H9 (cell line): ENCODE data around the gene SLC24A3. TPM values are rescaled to one million over a fixed set of nuclear protein-coding genes. Genes with fewer than 3 reads are reported as not detected.

ENCODE experiments used
- DNase-seq: peaks from one replicate; pipeline ENCODE4 v3.0.0-alpha.2; 2017
- H2AFZ ChIP-seq: one replicate; pipeline ENCODE4 v1.6.1; 2013; ENCODE audit warnings: mild to moderate bottlenecking, low read length, control low read depth, moderate library complexity
- H2AK5ac ChIP-seq: 2 replicates; pipeline ENCODE4 v1.6.1; 2013; ENCODE audit warnings: low read length, control low read depth, mixed read lengths; ENCODE audit not compliant: insufficient read length
- H2BK120ac ChIP-seq: one replicate; pipeline ENCODE4 v1.6.1; 2013; ENCODE audit warnings: low read depth, mild to moderate bottlenecking, low read length, control low read depth, inconsistent platforms; ENCODE audit not compliant: poor library complexity, severe bottlenecking
- H2BK12ac ChIP-seq: 2 replicates; pipeline ENCODE4 v1.6.1; 2013; ENCODE audit warnings: low read length, control low read depth, mixed read lengths, low read depth; ENCODE audit not compliant: insufficient read length
- H2BK15ac ChIP-seq: 2 replicates; pipeline ENCODE4 v1.6.1; 2013; ENCODE audit warnings: low read depth, low read length, control low read depth
- H2BK20ac ChIP-seq: one replicate; pipeline ENCODE4 v1.6.1; 2013; ENCODE audit warnings: low read depth, mild to moderate bottlenecking, low read length, control low read depth, inconsistent platforms; ENCODE audit not compliant: poor library complexity, severe bottlenecking
- H2BK5ac ChIP-seq: 2 replicates; pipeline ENCODE4 v1.6.1; 2013; ENCODE audit warnings: low read length, control low read depth, mixed read lengths; ENCODE audit not compliant: insufficient read length
- H3K14ac ChIP-seq: 2 replicates; pipeline ENCODE4 v1.6.1; 2013; ENCODE audit warnings: low read length, control low read depth; ENCODE audit not compliant: insufficient read depth
- H3K18ac ChIP-seq: 2 replicates; pipeline ENCODE4 v1.6.1; 2013; ENCODE audit warnings: low read depth, mild to moderate bottlenecking, mixed read lengths, low read length, control low read depth; ENCODE audit not compliant: insufficient read length
- H3K23ac ChIP-seq: 2 replicates; pipeline ENCODE4 v1.6.1; 2013; ENCODE audit warnings: low read length, control low read depth, mixed read lengths, low read depth; ENCODE audit not compliant: insufficient read length
- H3K23me2 ChIP-seq: 2 replicates; pipeline ENCODE4 v1.6.1; 2013; ENCODE audit warnings: low read depth, mild to moderate bottlenecking, mixed read lengths, low read length, control low read depth; ENCODE audit not compliant: insufficient read length, poor library complexity, severe bottlenecking
- H3K27ac ChIP-seq: 2 replicates; pipeline ENCODE4 v1.5.1; 2013; ENCODE audit warnings: low read length, control low read depth, mixed read lengths, low read depth; ENCODE audit not compliant: insufficient read length
- H3K27me3 ChIP-seq: 2 replicates; pipeline ENCODE4 v1.6.1; 2013; ENCODE audit warnings: low read length, control low read depth, inconsistent platforms; ENCODE audit not compliant: insufficient read depth
- H3K4ac ChIP-seq: 2 replicates; pipeline ENCODE4 v1.6.1; 2013; ENCODE audit warnings: low read depth, mild to moderate bottlenecking, control low read depth, inconsistent platforms, low read length, moderate library complexity
- H3K4me1 ChIP-seq: 2 replicates; pipeline ENCODE4 v1.6.1; 2013; ENCODE audit warnings: low read length, control low read depth, inconsistent platforms; ENCODE audit not compliant: insufficient read depth
- H3K4me2 ChIP-seq: 2 replicates; pipeline ENCODE4 v1.6.1; 2013; ENCODE audit warnings: low read length, control low read depth, mixed read lengths; ENCODE audit not compliant: insufficient read length, insufficient read depth
- H3K56ac ChIP-seq: 2 replicates; pipeline ENCODE4 v1.6.1; 2013; ENCODE audit warnings: low read depth, mild to moderate bottlenecking, mixed read lengths, low read length, control low read depth; ENCODE audit not compliant: insufficient read length
- H3K79me1 ChIP-seq: 2 replicates; pipeline ENCODE4 v1.6.1; 2013; ENCODE audit warnings: low read depth, mild to moderate bottlenecking, moderate library complexity, low read length, control low read depth, inconsistent platforms; ENCODE audit not compliant: insufficient read depth, poor library complexity, severe bottlenecking
- H3K79me2 ChIP-seq: 2 replicates; pipeline ENCODE4 v1.6.1; 2013; ENCODE audit warnings: low read length, control low read depth, inconsistent platforms; ENCODE audit not compliant: insufficient read depth
- H3K9ac ChIP-seq: 2 replicates; pipeline ENCODE4 v1.6.1; 2013; ENCODE audit warnings: low read length, control low read depth, mixed read lengths; ENCODE audit not compliant: insufficient read length; ENCODE audit errors: extremely low read depth
- H3K9me3 ChIP-seq: one replicate; pipeline ENCODE4 v1.6.1; 2013; ENCODE audit warnings: low read depth, low read length, inconsistent platforms; ENCODE audit not compliant: control insufficient read depth
- H3T11ph ChIP-seq: one replicate; pipeline ENCODE4 v1.6.1; 2013; ENCODE audit warnings: mild to moderate bottlenecking, low read length, control low read depth, inconsistent platforms
- H4K20me1 ChIP-seq: one replicate; pipeline ENCODE4 v1.6.1; 2013; ENCODE audit not compliant: control insufficient read depth, insufficient read length, insufficient read depth
- H4K5ac ChIP-seq: 2 replicates; pipeline ENCODE4 v1.6.1; 2013; ENCODE audit warnings: low read depth, mild to moderate bottlenecking, mixed read lengths, low read length, control low read depth; ENCODE audit not compliant: insufficient read length
- H4K8ac ChIP-seq: replicated peaks from 2 replicates; pipeline ENCODE4 v1.6.1; 2013; ENCODE audit warnings: low read length, control low read depth, mixed read lengths, low read depth; ENCODE audit not compliant: insufficient read length
- H4K91ac ChIP-seq: 2 replicates; pipeline ENCODE4 v1.6.1; 2013; ENCODE audit warnings: low read depth, mild to moderate bottlenecking, moderate library complexity, mixed read lengths, low read length, control low read depth; ENCODE audit not compliant: insufficient read length
- H3K27ac Mint-ChIP-seq, 3 experiments: 2 replicates in 2 of 3; 3 replicates in 1 of 3; pipeline ENCODE4 v1.8.0; 2020 to 2021; ENCODE audit warnings: mixed read lengths in 3 of 3, mild to moderate bottlenecking in 1 of 3, moderate library complexity in 1 of 3
- H3K27me3 Mint-ChIP-seq: 2 replicates; pipeline ENCODE4 v1.8.0; 2021; ENCODE audit warnings: low read depth, mild to moderate bottlenecking, moderate library complexity, mixed read lengths
- H3K36me3 Mint-ChIP-seq, 3 experiments: 2 replicates in 2 of 3; 3 replicates in 1 of 3; pipeline ENCODE4 v1.8.0; 2020 to 2021; ENCODE audit warnings: low read depth in 3 of 3, mixed read lengths in 3 of 3; ENCODE audit not compliant: insufficient read depth in 1 of 3
- H3K4me1 Mint-ChIP-seq, 2 experiments: 2 replicates each; pipeline ENCODE4 v1.8.0; 2020; ENCODE audit warnings: mixed read lengths in 2 of 2
- H3K4me3 Mint-ChIP-seq, 2 experiments: 2 replicates in 1 of 2; 3 replicates in 1 of 2; pipeline ENCODE4 v1.8.0; 2020 to 2021; ENCODE audit warnings: mild to moderate bottlenecking in 2 of 2, mixed read lengths in 2 of 2, moderate library complexity in 1 of 2
- H3K9me3 Mint-ChIP-seq, 2 experiments: 2 replicates in 1 of 2; 3 replicates in 1 of 2; pipeline ENCODE4 v1.8.0; 2020; ENCODE audit warnings: mild to moderate bottlenecking in 2 of 2, mixed read lengths in 2 of 2, moderate library complexity in 1 of 2
- WGBS: extraction: QIAGEN DNeasy Blood & Tissue Kit; methylation state at CpG from one replicate; pipeline ENCODE4 v1.1.7; 2013; ENCODE audit warnings: missing lambda C conversion rate, low lambda C conversion rate, mixed read lengths; ENCODE audit not compliant: insufficient read length; ENCODE audit errors: extremely low coverage; 5-methylcytosine and 5-hydroxymethylcytosine counted together
- total RNA-seq: library from RNA; stranded (reverse); gene quantifications from 2 replicates; pipeline ENCODE4 v1.2.1, GENCODE V29; 2021
- TF ChIP-seq, protein P1 (sequence below): fragments of 200-600 bp; sonication (generic); conservative IDR thresholded peaks from 3 replicates; pipeline ENCODE4 v1.8.0; 2021; ENCODE audit warnings: antibody characterized with exemption, mild to moderate bottlenecking

The SLC24A3 gene
- total RNA-seq, 1 experiment from 2014 or later = 0.83 TPM

DNA sequence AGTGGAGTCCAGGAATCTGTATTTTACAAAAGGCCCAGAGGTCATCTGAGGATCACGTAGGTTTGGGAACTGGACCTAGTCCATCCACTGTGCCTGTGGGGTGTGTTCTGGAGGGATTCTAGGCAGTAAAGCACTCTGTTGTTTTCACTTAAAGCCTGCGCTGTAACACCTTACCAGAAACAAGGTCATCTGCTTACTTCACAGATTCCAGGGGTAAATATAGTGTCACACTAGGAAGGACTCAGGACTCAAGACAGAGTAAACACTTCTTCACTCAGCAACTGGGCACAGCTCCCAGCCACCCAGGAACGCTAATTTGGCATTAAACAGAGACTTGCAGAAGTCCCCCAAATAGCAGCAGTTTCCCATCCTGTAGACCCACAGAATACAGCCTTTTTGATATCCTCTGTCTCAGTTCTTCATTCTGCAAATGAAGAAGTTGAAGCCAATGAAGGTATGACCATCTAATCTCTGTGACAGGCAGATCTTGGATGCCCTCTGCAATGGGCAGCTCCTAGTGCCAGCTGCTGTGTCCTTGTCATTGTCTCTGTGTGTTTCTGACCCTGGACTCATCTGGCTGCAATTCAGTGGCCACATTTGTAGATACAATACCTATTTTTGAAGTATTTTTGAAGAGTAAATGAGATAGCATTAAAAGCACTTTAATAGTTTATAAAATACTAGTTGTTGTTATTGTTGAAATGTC is 129.1 kb downstream of the SLC24A3 start:
- Mint-ChIP-seq H3K36me3 (no peaks in the 10 kb centered on the region), H3K9me3 (no peaks in the 10 kb centered on the region), H3K4me1 (no peaks in the 10 kb centered on the region), H3K4me3 (no peak overlapping the region), H3K27me3 (no peaks in the 10 kb centered on the region; the same call in 1 of the 2 replicates), H3K27ac (no peak overlapping the region; a peak in 1 of 7 replicates)
- H2AFZ ChIP-seq = no peak overlapping the region
- H3K27me3 ChIP-seq = no peaks in the 10 kb centered on the region
- H3K27ac ChIP-seq = no peak overlapping the region
- no peak overlapping the region for H3K4ac ChIP-seq
- H3K79me1 ChIP-seq = no peaks in the 10 kb centered on the region
- H3T11ph ChIP-seq = no peak overlapping the region
- no peak overlapping the region for H2BK5ac ChIP-seq
- H2AK5ac ChIP-seq = no peak overlapping the region
- no peak overlapping the region for H3K23ac ChIP-seq
- H3K18ac ChIP-seq = no peak overlapping the region
- H4K20me1 ChIP-seq = no peaks in the 10 kb centered on the region
- no peak overlapping the region for H2BK15ac ChIP-seq
- WGBS = no CpG with 5 or more reads among the region's 3 CpGs
- no peaks in the 10 kb centered on the region for H3K9me3 ChIP-seq
- H3K4me2 ChIP-seq = no peak overlapping the region
- no peaks in the 10 kb centered on the region for H3K4me1 ChIP-seq
- no peak overlapping the region for H2BK20ac ChIP-seq
- no peaks in the 10 kb centered on the region for H3K79me2 ChIP-seq
- H2BK12ac ChIP-seq = no peak overlapping the region
- no peak overlapping the region for H2BK120ac ChIP-seq
- no peak overlapping the region for H4K91ac ChIP-seq
- DNase-seq = no peak
- H4K5ac ChIP-seq = no peak overlapping the region
- H3K9ac ChIP-seq = no peak overlapping the region
- TF ChIP-seq, protein P1, sequence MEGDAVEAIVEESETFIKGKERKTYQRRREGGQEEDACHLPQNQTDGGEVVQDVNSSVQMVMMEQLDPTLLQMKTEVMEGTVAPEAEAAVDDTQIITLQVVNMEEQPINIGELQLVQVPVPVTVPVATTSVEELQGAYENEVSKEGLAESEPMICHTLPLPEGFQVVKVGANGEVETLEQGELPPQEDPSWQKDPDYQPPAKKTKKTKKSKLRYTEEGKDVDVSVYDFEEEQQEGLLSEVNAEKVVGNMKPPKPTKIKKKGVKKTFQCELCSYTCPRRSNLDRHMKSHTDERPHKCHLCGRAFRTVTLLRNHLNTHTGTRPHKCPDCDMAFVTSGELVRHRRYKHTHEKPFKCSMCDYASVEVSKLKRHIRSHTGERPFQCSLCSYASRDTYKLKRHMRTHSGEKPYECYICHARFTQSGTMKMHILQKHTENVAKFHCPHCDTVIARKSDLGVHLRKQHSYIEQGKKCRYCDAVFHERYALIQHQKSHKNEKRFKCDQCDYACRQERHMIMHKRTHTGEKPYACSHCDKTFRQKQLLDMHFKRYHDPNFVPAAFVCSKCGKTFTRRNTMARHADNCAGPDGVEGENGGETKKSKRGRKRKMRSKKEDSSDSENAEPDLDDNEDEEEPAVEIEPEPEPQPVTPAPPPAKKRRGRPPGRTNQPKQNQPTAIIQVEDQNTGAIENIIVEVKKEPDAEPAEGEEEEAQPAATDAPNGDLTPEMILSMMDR = no peak
- H3K56ac ChIP-seq = no peak overlapping the region
- H3K23me2 ChIP-seq = peaks cover 3% of the 10 kb centered on the region
- no peak overlapping the region for H3K14ac ChIP-seq
- no peak overlapping the region for H4K8ac ChIP-seq
